ENCODE measurements around the gene LYZL1.

LYZL1 gene

DNA sequence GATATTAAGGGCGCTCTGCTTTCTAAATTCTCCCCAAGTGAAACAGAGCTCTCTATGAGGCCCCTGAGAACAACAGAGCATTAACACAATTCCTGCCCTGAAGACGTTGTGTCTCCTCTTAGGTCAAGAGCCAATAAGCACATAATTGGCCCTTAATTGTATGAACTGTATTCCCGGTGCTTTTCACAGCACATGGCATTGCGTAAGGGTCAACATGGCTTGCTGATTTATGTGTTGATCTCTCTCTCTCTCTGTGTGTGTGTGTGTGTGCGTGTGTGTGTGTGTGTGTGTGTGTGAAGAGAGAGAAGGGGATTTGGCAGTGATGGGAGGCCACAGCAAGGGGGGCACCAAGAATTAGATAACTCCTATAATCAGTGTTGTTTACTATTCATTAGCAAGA is 40.5 kb downstream of the LYZL1 start:
- TF ChIP-seq FOXP2 (optimal IDR thresholded peaks at IDR 0.05; ENCODE audit: borderline replicate concordance, extremely low read depth, extremely low read length, insufficient read depth) = no peak

GRCh38 chr10:29332061-29332760 is 43.3 kb downstream of the LYZL1 start:
- no peak for TF ChIP-seq SIN3A (IDR thresholded peaks at IDR 0.05; ENCODE audit: borderline replicate concordance, insufficient read depth, low read length)
- TF ChIP-seq FOXP2 (optimal IDR thresholded peaks at IDR 0.05; ENCODE audit: borderline replicate concordance, extremely low read depth, extremely low read length, insufficient read depth) = no peak
- TF ChIP-seq TAF1 (IDR thresholded peaks at IDR 0.05; ENCODE audit: borderline replicate concordance, insufficient read depth, low read length) = no peak
- no peak for TF ChIP-seq POLR2AphosphoS5 (IDR thresholded peaks at IDR 0.05; ENCODE audit: low read depth, low read length)
- TF ChIP-seq, protein P1, sequence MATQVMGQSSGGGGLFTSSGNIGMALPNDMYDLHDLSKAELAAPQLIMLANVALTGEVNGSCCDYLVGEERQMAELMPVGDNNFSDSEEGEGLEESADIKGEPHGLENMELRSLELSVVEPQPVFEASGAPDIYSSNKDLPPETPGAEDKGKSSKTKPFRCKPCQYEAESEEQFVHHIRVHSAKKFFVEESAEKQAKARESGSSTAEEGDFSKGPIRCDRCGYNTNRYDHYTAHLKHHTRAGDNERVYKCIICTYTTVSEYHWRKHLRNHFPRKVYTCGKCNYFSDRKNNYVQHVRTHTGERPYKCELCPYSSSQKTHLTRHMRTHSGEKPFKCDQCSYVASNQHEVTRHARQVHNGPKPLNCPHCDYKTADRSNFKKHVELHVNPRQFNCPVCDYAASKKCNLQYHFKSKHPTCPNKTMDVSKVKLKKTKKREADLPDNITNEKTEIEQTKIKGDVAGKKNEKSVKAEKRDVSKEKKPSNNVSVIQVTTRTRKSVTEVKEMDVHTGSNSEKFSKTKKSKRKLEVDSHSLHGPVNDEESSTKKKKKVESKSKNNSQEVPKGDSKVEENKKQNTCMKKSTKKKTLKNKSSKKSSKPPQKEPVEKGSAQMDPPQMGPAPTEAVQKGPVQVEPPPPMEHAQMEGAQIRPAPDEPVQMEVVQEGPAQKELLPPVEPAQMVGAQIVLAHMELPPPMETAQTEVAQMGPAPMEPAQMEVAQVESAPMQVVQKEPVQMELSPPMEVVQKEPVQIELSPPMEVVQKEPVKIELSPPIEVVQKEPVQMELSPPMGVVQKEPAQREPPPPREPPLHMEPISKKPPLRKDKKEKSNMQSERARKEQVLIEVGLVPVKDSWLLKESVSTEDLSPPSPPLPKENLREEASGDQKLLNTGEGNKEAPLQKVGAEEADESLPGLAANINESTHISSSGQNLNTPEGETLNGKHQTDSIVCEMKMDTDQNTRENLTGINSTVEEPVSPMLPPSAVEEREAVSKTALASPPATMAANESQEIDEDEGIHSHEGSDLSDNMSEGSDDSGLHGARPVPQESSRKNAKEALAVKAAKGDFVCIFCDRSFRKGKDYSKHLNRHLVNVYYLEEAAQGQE (IDR thresholded peaks at IDR 0.05; ENCODE audit: insufficient read depth in 1 of 2, low read depth in 2 of 2, low read length in 2 of 2) = no peak

GRCh38 chr10:29332761-29333148 is 43.9 kb downstream of the LYZL1 start:
- TF ChIP-seq, protein P1 (IDR thresholded peaks at IDR 0.05; ENCODE audit: insufficient read depth in 1 of 2, low read depth in 2 of 2, low read length in 2 of 2) = no peak
- TF ChIP-seq TAF1 (IDR thresholded peaks at IDR 0.05; ENCODE audit: borderline replicate concordance, insufficient read depth, low read length) (no peak), FOXP2 (optimal IDR thresholded peaks at IDR 0.05; ENCODE audit: borderline replicate concordance, extremely low read depth, extremely low read length, insufficient read depth) (no peak), POLR2AphosphoS5 (IDR thresholded peaks at IDR 0.05; ENCODE audit: low read depth, low read length) (no peak), SIN3A (IDR thresholded peaks at IDR 0.05; ENCODE audit: borderline replicate concordance, insufficient read depth, low read length) (no peak)

DNA sequence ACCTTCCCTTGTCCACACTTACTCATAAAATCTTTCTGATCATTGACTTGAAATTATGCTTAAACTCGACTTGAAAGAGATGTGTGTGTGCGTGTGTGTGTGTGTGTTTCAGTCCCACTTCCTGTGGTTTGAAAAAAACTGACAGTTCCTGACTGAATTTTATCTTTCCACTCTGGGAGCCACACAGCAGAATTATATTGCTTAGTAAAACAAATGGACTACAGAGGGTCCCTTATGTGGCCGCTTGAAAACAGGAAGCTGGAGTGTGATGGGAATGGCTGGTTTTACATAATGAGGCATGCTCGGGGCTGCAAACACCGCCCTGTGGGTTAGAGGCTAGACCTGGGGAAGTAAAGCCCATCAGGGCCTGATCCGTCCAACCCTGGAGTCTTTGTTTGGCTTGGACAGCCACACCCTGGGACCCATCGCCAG is 54.8 kb downstream of the LYZL1 start:
- TF ChIP-seq SIN3A (IDR thresholded peaks at IDR 0.05; ENCODE audit: borderline replicate concordance, insufficient read depth, low read length) = no peak

- TF ChIP-seq, protein P1 (IDR thresholded peaks at IDR 0.05; ENCODE audit: insufficient read depth in 1 of 2, low read depth in 2 of 2, low read length in 2 of 2) = 0 out of 4 replicates have a peak, but pooled peaks of 1 of the 2 experiments have one; percentile 20
- TF ChIP-seq SIN3A (IDR thresholded peaks at IDR 0.05; ENCODE audit: borderline replicate concordance, insufficient read depth, low read length) (no peak), POLR2AphosphoS5 (IDR thresholded peaks at IDR 0.05; ENCODE audit: low read depth, low read length) (no peak)
Measured at GRCh38 chr10:29344073-29344820, 55.4 kb downstream of the LYZL1 start.

- TF ChIP-seq POLR2AphosphoS5 (IDR thresholded peaks at IDR 0.05; ENCODE audit: low read depth, low read length) (no peak), TAF1 (IDR thresholded peaks at IDR 0.05; ENCODE audit: borderline replicate concordance, insufficient read depth, low read length) (no peak), SIN3A (IDR thresholded peaks at IDR 0.05; ENCODE audit: borderline replicate concordance, insufficient read depth, low read length) (no peak), FOXP2 (optimal IDR thresholded peaks at IDR 0.05; ENCODE audit: borderline replicate concordance, extremely low read depth, extremely low read length, insufficient read depth) (no peak)
- TF ChIP-seq, protein P1 (IDR thresholded peaks at IDR 0.05; ENCODE audit: insufficient read depth in 1 of 2, low read depth in 2 of 2, low read length in 2 of 2) = no peak
Measured at GRCh38 chr10:29345144-29345909, 56.5 kb downstream of the LYZL1 start.

Data from PFSK-1 (cell line).